Measurements from ENCODE around the gene PCDHGA3. TPM values are rescaled to one million over a fixed set of nuclear protein-coding genes. Genes with fewer than 3 reads are reported as not detected.
"Not testable (repeated sequence)": the region's sequence is repeated elsewhere in the genome, so short reads cannot be mapped to it uniquely, and the experiment has no call there.

PCDHGA3 gene
- total RNA-seq, 4 donors from 2014 or later = 3.0 to 4.7 (median 4.1) TPM

DNA sequence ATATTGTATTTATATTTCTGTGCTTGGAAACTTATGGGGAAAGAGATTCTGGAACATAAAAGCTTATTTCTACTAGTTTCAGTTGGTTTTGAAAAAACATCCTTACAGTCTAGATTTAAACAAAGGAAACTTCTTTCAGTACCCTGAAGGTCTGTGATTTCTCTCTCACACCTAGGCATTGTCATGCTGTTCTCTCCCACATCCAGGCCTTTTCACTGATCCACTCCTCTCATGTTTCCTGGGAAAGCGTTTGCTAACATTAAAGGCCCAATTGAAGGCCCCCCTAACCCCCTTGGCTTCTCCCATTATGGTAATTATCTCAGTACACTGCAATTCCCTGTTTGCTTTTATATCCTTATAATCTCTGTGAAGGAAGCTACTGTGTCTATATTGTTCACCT lies 856 bp upstream of the PCDHGA3 start:
- WGBS, 2 donors = 12 to 33% methylated on average over 1 of the region's 1 CpG
- no peaks in the 10 kb centered on the region for H3K27me3 ChIP-seq
- H3K9me3 ChIP-seq = no peaks in the 10 kb centered on the region
- H3K27ac ChIP-seq = no peak overlapping the region
- TF ChIP-seq POLR2A (IDR thresholded peaks at IDR 0.05) = no peak
- TF ChIP-seq, protein P1, sequence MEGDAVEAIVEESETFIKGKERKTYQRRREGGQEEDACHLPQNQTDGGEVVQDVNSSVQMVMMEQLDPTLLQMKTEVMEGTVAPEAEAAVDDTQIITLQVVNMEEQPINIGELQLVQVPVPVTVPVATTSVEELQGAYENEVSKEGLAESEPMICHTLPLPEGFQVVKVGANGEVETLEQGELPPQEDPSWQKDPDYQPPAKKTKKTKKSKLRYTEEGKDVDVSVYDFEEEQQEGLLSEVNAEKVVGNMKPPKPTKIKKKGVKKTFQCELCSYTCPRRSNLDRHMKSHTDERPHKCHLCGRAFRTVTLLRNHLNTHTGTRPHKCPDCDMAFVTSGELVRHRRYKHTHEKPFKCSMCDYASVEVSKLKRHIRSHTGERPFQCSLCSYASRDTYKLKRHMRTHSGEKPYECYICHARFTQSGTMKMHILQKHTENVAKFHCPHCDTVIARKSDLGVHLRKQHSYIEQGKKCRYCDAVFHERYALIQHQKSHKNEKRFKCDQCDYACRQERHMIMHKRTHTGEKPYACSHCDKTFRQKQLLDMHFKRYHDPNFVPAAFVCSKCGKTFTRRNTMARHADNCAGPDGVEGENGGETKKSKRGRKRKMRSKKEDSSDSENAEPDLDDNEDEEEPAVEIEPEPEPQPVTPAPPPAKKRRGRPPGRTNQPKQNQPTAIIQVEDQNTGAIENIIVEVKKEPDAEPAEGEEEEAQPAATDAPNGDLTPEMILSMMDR (IDR thresholded peaks at IDR 0.05) = no peak
- no peaks in the 10 kb centered on the region for H3K36me3 ChIP-seq
- DNase-seq = no peak
- H3K4me1 ChIP-seq = no peaks in the 10 kb centered on the region
- intact Hi-C loops (cut with DNase I) = no loop called here
- H3K4me3 ChIP-seq (replicated peaks in 1 of 3) = no peak overlapping the region

DNA sequence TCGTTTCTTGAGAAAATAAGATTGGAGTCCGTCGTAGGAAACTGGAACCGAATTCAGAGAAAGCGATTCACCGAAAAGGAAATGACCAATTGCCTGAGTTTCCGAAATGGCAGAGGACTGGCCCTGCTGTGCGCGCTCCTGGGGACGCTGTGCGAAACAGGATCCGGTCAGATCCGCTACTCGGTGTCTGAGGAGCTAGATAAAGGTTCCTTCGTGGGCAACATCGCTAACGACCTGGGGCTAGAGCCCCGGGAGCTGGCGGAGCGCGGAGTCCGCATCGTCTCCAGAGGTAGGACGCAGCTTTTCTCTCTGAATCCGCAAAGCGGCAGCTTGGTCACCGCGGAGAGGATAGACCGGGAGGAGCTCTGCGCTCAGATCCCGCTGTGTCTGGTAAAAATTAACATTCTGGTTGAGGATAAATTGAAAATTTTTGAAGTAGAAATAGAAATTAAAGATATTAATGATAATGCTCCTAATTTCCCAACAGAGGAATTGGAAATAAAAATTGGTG lies 379 bp downstream of the PCDHGA3 start:
- no peak overlapping the region for H3K4me3 ChIP-seq (replicated peaks in 1 of 3)
- intact Hi-C loops (cut with DNase I) = no loop called here
- DNase-seq = no peak
- H3K4me1 ChIP-seq = no peaks in the 10 kb centered on the region
- WGBS, 2 donors = 18 to 29% methylated on average over 31 of the region's 31 CpGs
- TF ChIP-seq, protein P1 (IDR thresholded peaks at IDR 0.05) = no peak
- no peak for TF ChIP-seq POLR2A (IDR thresholded peaks at IDR 0.05)
- H3K27ac ChIP-seq = no peak overlapping the region
- no peaks in the 10 kb centered on the region for H3K27me3 ChIP-seq
- no peaks in the 10 kb centered on the region for H3K36me3 ChIP-seq
- H3K9me3 ChIP-seq = no peaks in the 10 kb centered on the region

DNA sequence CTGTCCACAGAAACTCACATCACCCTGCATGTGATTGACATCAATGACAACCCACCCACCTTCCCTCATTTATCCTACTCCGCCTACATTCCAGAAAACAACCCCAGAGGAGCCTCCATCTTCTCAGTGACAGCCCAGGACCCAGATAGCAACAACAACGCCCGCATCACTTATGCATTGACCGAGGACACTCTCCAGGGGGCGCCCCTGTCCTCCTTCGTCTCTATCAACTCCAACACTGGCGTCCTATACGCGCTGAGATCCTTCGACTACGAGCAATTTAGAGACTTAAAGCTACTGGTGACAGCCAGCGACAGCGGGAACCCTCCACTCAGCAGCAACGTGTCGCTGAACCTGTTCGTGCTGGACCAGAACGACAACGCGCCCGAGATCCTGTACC lies 1.7 kb downstream of the PCDHGA3 start:
- Histone ChIP-seq H3K27ac (no peak overlapping the region), H3K4me3 (replicated peaks in 1 of 3) (no peak overlapping the region), H3K4me1 (no peaks in the 10 kb centered on the region), H3K9me3 (no peaks in the 10 kb centered on the region), H3K27me3 (no peaks in the 10 kb centered on the region), H3K36me3 (no peaks in the 10 kb centered on the region)
- WGBS, 2 donors = 34 to 53% methylated on average over 12 to 20 of the region's 20 CpGs
- TF ChIP-seq, protein P1 (IDR thresholded peaks at IDR 0.05) = no peak
- no peak for TF ChIP-seq POLR2A (IDR thresholded peaks at IDR 0.05)
- no peak for DNase-seq
- intact Hi-C loops (cut with DNase I) = no loop called here

DNA sequence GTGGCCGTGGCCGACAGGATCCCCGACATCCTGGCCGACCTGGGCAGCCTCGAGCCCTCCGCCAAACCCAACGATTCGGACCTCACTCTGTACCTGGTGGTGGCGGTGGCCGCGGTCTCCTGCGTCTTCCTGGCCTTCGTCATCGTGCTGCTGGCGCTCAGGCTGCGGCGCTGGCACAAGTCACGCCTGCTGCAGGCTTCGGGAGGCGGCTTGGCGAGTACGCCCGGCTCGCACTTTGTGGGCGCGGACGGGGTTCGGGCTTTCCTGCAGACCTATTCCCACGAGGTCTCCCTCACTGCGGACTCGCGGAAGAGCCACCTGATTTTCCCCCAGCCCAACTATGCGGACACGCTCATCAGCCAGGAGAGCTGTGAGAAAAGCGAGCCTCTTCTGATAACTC lies 2.4 kb downstream of the PCDHGA3 start:
- H3K36me3 ChIP-seq; H3K27ac ChIP-seq; H3K4me1 ChIP-seq; intact Hi-C loops (cut with DNase I); H3K27me3 ChIP-seq; H3K9me3 ChIP-seq; DNase-seq; H3K4me3 ChIP-seq (replicated peaks in 1 of 3): not testable (repeated sequence)
- 34 to 62% methylated on average over 16 to 19 of the region's 35 CpGs for WGBS, 2 donors

DNA sequence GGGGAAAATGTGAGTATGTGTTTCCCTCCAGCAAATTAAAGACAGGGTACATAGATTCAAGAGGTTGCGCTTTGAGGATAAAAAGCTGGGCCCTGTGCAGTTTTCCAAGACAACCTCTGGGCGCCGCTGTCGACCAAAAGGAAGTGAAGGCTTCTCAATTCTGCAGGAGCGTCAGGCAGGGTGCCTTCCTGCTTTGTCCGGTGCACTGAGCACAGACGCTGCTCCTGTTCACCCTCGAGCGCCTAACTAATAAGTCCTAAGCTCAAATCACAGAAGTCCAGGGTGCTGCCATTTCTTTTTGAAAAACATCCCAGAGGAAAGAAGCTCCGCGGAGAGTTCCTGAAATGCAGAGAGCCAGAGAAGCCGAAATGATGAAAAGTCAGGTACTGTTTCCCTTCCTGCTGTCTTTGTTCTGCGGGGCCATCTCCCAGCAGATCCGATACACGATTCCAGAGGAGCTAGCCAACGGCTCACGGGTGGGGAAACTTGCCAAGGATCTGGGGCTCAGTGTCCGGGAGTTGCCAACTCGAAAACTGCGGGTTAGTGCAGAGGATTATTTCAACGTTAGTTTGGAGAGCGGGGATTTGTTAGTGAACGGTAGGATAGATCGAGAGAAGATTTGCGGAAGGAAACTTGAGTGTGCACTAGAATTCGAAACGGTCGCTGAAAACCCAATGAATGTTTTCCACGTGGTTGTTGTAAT lies 6.4 kb downstream of the PCDHGA3 start, which contains the start of gene PCDHGB1:
PCDHGB1 (plus strand) TSS at position 183 of the 703 bp plus-strand sequence; CDS start at position 345, 162 bp downstream.
- intact Hi-C loops (cut with DNase I) = no loop called here
- Histone ChIP-seq H3K4me1 (no peaks in the 10 kb centered on the region), H3K9me3 (no peaks in the 10 kb centered on the region), H3K27me3 (no peaks in the 10 kb centered on the region), H3K4me3 (replicated peaks in 1 of 3) (peak within 1 kb of the TSS in 1 of 3 donors; percentile 23), H3K27ac (no peak within 1 kb of the TSS), H3K36me3 (no peaks in the 10 kb centered on the region)
- peak; percentile 46 to 65 for DNase-seq
- TF ChIP-seq POLR2A (IDR thresholded peaks at IDR 0.05) = no peak
- TF ChIP-seq, protein P1 (IDR thresholded peaks at IDR 0.05) = peak in 3 of 6 experiments; percentile 9 to 40 (median 34)
- WGBS, 2 donors = 18 to 27% methylated on average over 29 of the region's 29 CpGs

All from thyroid gland (tissue), 4 donors.